ENCODE data around the gene MFSD11. TPM values are rescaled to one million over a fixed set of nuclear protein-coding genes. Genes with fewer than 3 reads are reported as not detected.
"Not testable (repeated sequence)": the region's sequence is repeated elsewhere in the genome, so short reads cannot be mapped to it uniquely, and the experiment has no call there.

Gene MFSD11
- total and polyA plus RNA-seq, 2 donors (not counting 3 experiments of a cell fraction or from before 2014, with no cell fraction given), result 23.5 to 35.2 TPM

GRCh38 chr17:76697702-76698465 is 40.0 kb upstream of the MFSD11 start:
- DNase-seq (ENCODE audit: low read depth, low spot score) (no peak), FAIRE-seq (no peak)
- BruUV-seq (replicated peaks), result no TSS peak
- H3K36me3 ChIP-seq (ENCODE audit: control insufficient read depth in 2 of 2, extremely low read depth in 1 of 2, insufficient read depth in 2 of 2, low read length in 2 of 2), result no peaks in the 10 kb centered on the region
- no peak overlapping the region for H3K4me3 ChIP-seq (replicated peaks in 1 of 3; ENCODE audit: insufficient read depth in 1 of 3, low read depth in 1 of 3, low read length in 3 of 3)
- intact Hi-C loops (cut with micrococcal nuclease), result no loop called here
- POLR2A ChIA-PET, result interaction anchor here (0.9 kb wide), 1 partner anchor 96 kb away, joined by 3 read pairs; no protein-coding TSS in a partner anchor
- no peak for TF ChIP-seq JUN (IDR thresholded peaks at IDR 0.05; ENCODE audit: borderline replicate concordance, insufficient read depth, insufficient read length, low read depth)
- TF ChIP-seq POLR2A (IDR thresholded peaks at IDR 0.05; ENCODE audit: low read depth, low read length), result no peak
- no peak for TF ChIP-seq GATA2 (IDR thresholded peaks at IDR 0.05; ENCODE audit: insufficient read depth, insufficient read length, low read depth, low read length)
- no peak for TF ChIP-seq MAX (IDR thresholded peaks at IDR 0.05; ENCODE audit: insufficient read depth, insufficient read length)
- no peak for TF ChIP-seq EZH2 (IDR thresholded peaks at IDR 0.05; ENCODE audit: borderline replicate concordance, low read depth, low read length, severe bottlenecking)
- TF ChIP-seq FOS (IDR thresholded peaks at IDR 0.05; ENCODE audit: borderline replicate concordance, insufficient read depth, low read length), result no peak
- TF ChIP-seq MYC (IDR thresholded peaks at IDR 0.05; ENCODE audit: low read depth, low read length), result no peak
- no peak for TF ChIP-seq POLR2AphosphoS5 (IDR thresholded peaks at IDR 0.05; ENCODE audit: insufficient read depth, low read depth, low read length)
- TF ChIP-seq CTCF (IDR thresholded peaks at IDR 0.05; ENCODE audit: extremely low read depth in 1 of 2, insufficient read depth in 1 of 2, low read depth in 1 of 2, low read length in 2 of 2), result no peak
- dilution Hi-C loops (cut with MboI; ENCODE audit: extremely low pct_ligation_motif_present, low sequenced_read_pairs), result no loop called here
- H3K27ac ChIP-seq (ENCODE audit: insufficient read depth, low read depth, low read length), result peak overlapping the region; percentile 84
- peaks cover 62% of the 10 kb centered on the region for H3K79me2 ChIP-seq (ENCODE audit: control insufficient read depth, insufficient read depth, low read length)
- no peaks in the 10 kb centered on the region for H3K9me1 ChIP-seq (replicated peaks; ENCODE audit: control insufficient read depth, extremely low read depth, insufficient read depth, low read length)
- peaks cover 41% of the 10 kb centered on the region for H3K4me1 ChIP-seq (ENCODE audit: control insufficient read depth, extremely low read depth, insufficient read depth, low read length)
- H2AFZ ChIP-seq (ENCODE audit: low read depth, low read length), result no peak overlapping the region
- peak overlapping the region; percentile 25 for H3K4me2 ChIP-seq (ENCODE audit: insufficient read depth, low read length)
- no peak overlapping the region for H3K9ac ChIP-seq (replicated peaks; ENCODE audit: extremely low read depth, insufficient read depth, low read length)
- H4K20me1 ChIP-seq (replicated peaks; ENCODE audit: control insufficient read depth, extremely low read depth, insufficient read depth, low read length), result no peaks in the 10 kb centered on the region
- H3K9me3 ChIP-seq (replicated peaks; ENCODE audit: control insufficient read depth, insufficient read depth, low read length), result no peaks in the 10 kb centered on the region
- H3K27me3 ChIP-seq (ENCODE audit: control insufficient read depth in 2 of 2, insufficient read depth in 2 of 2, low read length in 2 of 2), result no peaks in the 10 kb centered on the region
- CTCF ChIA-PET, result interaction anchor here (0.8 to 5.5 kb wide), 4 partner anchors 12 to 18 kb away, joined by 3 to 26 read pairs (median 14); partner anchors contain the start of gene MXRA7

GRCh38 chr17:76698466-76698977 is 39.4 kb upstream of the MFSD11 start:
- H3K9me3 ChIP-seq (replicated peaks; ENCODE audit: control insufficient read depth, insufficient read depth, low read length); BruUV-seq (replicated peaks); H3K4me3 ChIP-seq (replicated peaks in 1 of 3; ENCODE audit: insufficient read depth in 1 of 3, low read depth in 1 of 3, low read length in 3 of 3); H3K4me2 ChIP-seq (ENCODE audit: insufficient read depth, low read length); H3K9ac ChIP-seq (replicated peaks; ENCODE audit: extremely low read depth, insufficient read depth, low read length); FAIRE-seq; H3K27me3 ChIP-seq (ENCODE audit: control insufficient read depth in 2 of 2, insufficient read depth in 2 of 2, low read length in 2 of 2); H2AFZ ChIP-seq (ENCODE audit: low read depth, low read length); dilution Hi-C loops (cut with MboI; ENCODE audit: extremely low pct_ligation_motif_present, low sequenced_read_pairs); H4K20me1 ChIP-seq (replicated peaks; ENCODE audit: control insufficient read depth, extremely low read depth, insufficient read depth, low read length); intact Hi-C loops (cut with micrococcal nuclease); H3K27ac ChIP-seq (ENCODE audit: insufficient read depth, low read depth, low read length); H3K36me3 ChIP-seq (ENCODE audit: control insufficient read depth in 2 of 2, extremely low read depth in 1 of 2, insufficient read depth in 2 of 2, low read length in 2 of 2); POLR2A ChIA-PET; H3K9me1 ChIP-seq (replicated peaks; ENCODE audit: control insufficient read depth, extremely low read depth, insufficient read depth, low read length); DNase-seq (ENCODE audit: low read depth, low spot score): not testable (repeated sequence)
- CTCF ChIA-PET, result interaction anchor here (5.5 kb wide), 1 partner anchor 17 kb away, joined by 26 read pairs; no protein-coding TSS in a partner anchor
- Histone ChIP-seq H3K79me2 (ENCODE audit: control insufficient read depth, insufficient read depth, low read length) (peaks cover 68% of the 10 kb centered on the region), H3K4me1 (ENCODE audit: control insufficient read depth, extremely low read depth, insufficient read depth, low read length) (peaks cover 41% of the 10 kb centered on the region)
